Fibroblast of lung (primary cell): ENCODE data around the gene PRELID3B.

Experiments used
- EZH2 ChIP-seq: IDR thresholded peaks from 2 replicates; pipeline ENCODE4 v1.5.1; 2012; ENCODE audit warnings: low read length, control low read depth, mild to moderate bottlenecking; ENCODE audit errors: missing control alignments
- TF ChIP-seq, protein P1 (sequence below), 2 donors: IDR thresholded peaks in 1 of 2; conservative IDR thresholded peaks in 1 of 2; 1 replicate in 1 of 2; 2 replicates in 1 of 2; pipeline ENCODE4 v1.5.1; 2011 to 2012; ENCODE audit warnings: low read length in 2 of 2, control low read depth in 1 of 2, inconsistent platforms in 1 of 2, low read depth in 1 of 2, mild to moderate bottlenecking in 1 of 2

- TF ChIP-seq, protein P1, sequence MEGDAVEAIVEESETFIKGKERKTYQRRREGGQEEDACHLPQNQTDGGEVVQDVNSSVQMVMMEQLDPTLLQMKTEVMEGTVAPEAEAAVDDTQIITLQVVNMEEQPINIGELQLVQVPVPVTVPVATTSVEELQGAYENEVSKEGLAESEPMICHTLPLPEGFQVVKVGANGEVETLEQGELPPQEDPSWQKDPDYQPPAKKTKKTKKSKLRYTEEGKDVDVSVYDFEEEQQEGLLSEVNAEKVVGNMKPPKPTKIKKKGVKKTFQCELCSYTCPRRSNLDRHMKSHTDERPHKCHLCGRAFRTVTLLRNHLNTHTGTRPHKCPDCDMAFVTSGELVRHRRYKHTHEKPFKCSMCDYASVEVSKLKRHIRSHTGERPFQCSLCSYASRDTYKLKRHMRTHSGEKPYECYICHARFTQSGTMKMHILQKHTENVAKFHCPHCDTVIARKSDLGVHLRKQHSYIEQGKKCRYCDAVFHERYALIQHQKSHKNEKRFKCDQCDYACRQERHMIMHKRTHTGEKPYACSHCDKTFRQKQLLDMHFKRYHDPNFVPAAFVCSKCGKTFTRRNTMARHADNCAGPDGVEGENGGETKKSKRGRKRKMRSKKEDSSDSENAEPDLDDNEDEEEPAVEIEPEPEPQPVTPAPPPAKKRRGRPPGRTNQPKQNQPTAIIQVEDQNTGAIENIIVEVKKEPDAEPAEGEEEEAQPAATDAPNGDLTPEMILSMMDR (conservative IDR thresholded peaks at IDR 0.05 in 1 of 2, IDR thresholded peaks at IDR 0.05 in 1 of 2; ENCODE audit: low read depth in 1 of 2, low read length in 2 of 2): no peak
- TF ChIP-seq EZH2: no peak
Observed at GRCh38 chr20:58986968-58987517, 55.5 kb downstream of the PRELID3B start.
